ENCODE results near the gene POU2AF2. TPM values are rescaled to one million over a fixed set of nuclear protein-coding genes. Genes with fewer than 3 reads are reported as not detected.

The POU2AF2 gene
- total and polyA plus RNA-seq, 2 of the 8 experiments (the other 6 are each of a cell fraction or from before 2014, with no cell fraction given) = not detected

GRCh38 chr11:111221208-111221607, 24.3 kb upstream of the POU2AF2 start:
- Histone ChIP-seq H3K9me3 (ENCODE audit: insufficient read depth in 2 of 2, low read depth in 1 of 2, low read length in 1 of 2) (no peaks in the 10 kb centered on the region), H3K27ac (ENCODE audit: low read depth, low read length) (no peak overlapping the region), H4K91ac (replicated peaks; ENCODE audit: insufficient read length, low read length) (no peak overlapping the region), H2BK12ac (ENCODE audit: low read depth, low read length) (no peak overlapping the region), H4K5ac (ENCODE audit: insufficient read length, low read depth, low read length) (no peak overlapping the region), H2BK20ac (ENCODE audit: low read length) (no peak overlapping the region), H2AFZ (ENCODE audit: low read length) (no peak overlapping the region), H2BK120ac (replicated peaks; ENCODE audit: low read depth, low read length) (no peak overlapping the region), H3K79me1 (ENCODE audit: low read depth, low read length) (no peaks in the 10 kb centered on the region), H3K4me1 (replicated peaks in 1 of 4; ENCODE audit: control insufficient read depth in 3 of 4, insufficient read depth in 4 of 4, low read length in 3 of 4) (no peaks in the 10 kb centered on the region), H3K4me3 (ENCODE audit: extremely low read depth in 1 of 4, insufficient read depth in 2 of 4, low read depth in 3 of 4, low read length in 4 of 4) (peak overlapping the region in 1 of 4 experiments; percentile 27; a peak in 2 of 8 replicates), H3K23me2 (ENCODE audit: low read depth, low read length) (no peaks in the 10 kb centered on the region), H3K9ac (replicated peaks in 1 of 4; ENCODE audit: extremely low read depth in 1 of 4, low read depth in 3 of 4, low read length in 3 of 4) (no peak overlapping the region), H3K4ac (replicated peaks; ENCODE audit: insufficient read length, low read depth, low read length) (no peak overlapping the region), H3K4me2 (ENCODE audit: insufficient read depth in 1 of 2, low read depth in 2 of 2, low read length in 2 of 2) (peak overlapping the region in 1 of 2 experiments; percentile 53; a peak in 1 of 4 replicates), H2AK5ac (ENCODE audit: low read depth, low read length) (no peak overlapping the region), H2BK15ac (ENCODE audit: low read length) (no peak overlapping the region), H3K79me2 (ENCODE audit: control insufficient read depth in 1 of 2, insufficient read depth in 2 of 2, low read length in 2 of 2) (no peaks in the 10 kb centered on the region), H3K23ac (ENCODE audit: insufficient read length) (no peak overlapping the region), H3K36me3 (ENCODE audit: control insufficient read depth in 2 of 4, insufficient read depth in 4 of 4, low read length in 3 of 4) (no peaks in the 10 kb centered on the region), H3K18ac (ENCODE audit: extremely low read depth, low read length) (no peak overlapping the region), H2BK5ac (ENCODE audit: low read depth, low read length) (no peak overlapping the region), H3K14ac (ENCODE audit: insufficient read length) (no peak overlapping the region), H4K20me1 (replicated peaks in 1 of 2; ENCODE audit: control insufficient read depth in 1 of 2, insufficient read depth in 2 of 2, low read length in 2 of 2) (no peaks in the 10 kb centered on the region), H3K27me3 (replicated peaks in 1 of 4; ENCODE audit: control insufficient read depth in 3 of 4, extremely low read depth in 1 of 4, insufficient read depth in 3 of 4, low read length in 3 of 4) (no peaks in the 10 kb centered on the region), H3K56ac (replicated peaks; ENCODE audit: insufficient read length, low read depth, low read length) (no peak overlapping the region), H4K8ac (ENCODE audit: extremely low read depth, insufficient read depth, low read length) (no peak overlapping the region)
- POLR2A ChIA-PET (ENCODE audit: partially characterized antibody) = no interaction called here
- no peak for TF ChIP-seq NRF1 (IDR thresholded peaks at IDR 0.05; ENCODE audit: low read depth, low read length)
- no peak for TF ChIP-seq TEAD4 (IDR thresholded peaks at IDR 0.05; ENCODE audit: low read depth, low read length)
- no peak for DNase-seq (ENCODE audit: low read depth in 1 of 2, low spot score in 2 of 2)
- CTCF ChIA-PET (ENCODE audit: partially characterized antibody) = interaction anchor here (0.7 to 3.1 kb wide), 9 partner anchors 9 to 758 kb away, joined by 3 to 25 read pairs (median 3); no protein-coding TSS in a partner anchor
- FAIRE-seq = no peak
- WGBS, 2 experiments (ENCODE audit: extremely low coverage in 1 of 2, insufficient coverage in 1 of 2, insufficient read length in 1 of 2, insufficient replicate concordance in 2 of 2, low coverage in 1 of 2, low lambda C conversion rate in 2 of 2, missing lambda C conversion rate in 1 of 2) = 78% methylated on average over 4 of the region's 4 CpGs; no CpG with 5 or more reads in 1 of the 2 experiments

Data from H1 (cell line).